Sigmoid colon (tissue), 7 donors: ENCODE results near the gene PHLPP1. TPM values are rescaled to one million over a fixed set of nuclear protein-coding genes. Genes with fewer than 3 reads are reported as not detected.

ENCODE experiments used
- DNase-seq: peaks from one replicate; pipeline ENCODE4 v3.0.0-alpha.2; 2019
- H3K27ac ChIP-seq, 4 donors: fragments of 200-600 bp; sonication (generic); one replicate each; pipeline ENCODE4 v1.5.1; 2016 to 2019; ENCODE audit warnings: mild to moderate bottlenecking in 1 of 4
- H3K27me3 ChIP-seq, 3 donors: fragments of 200-600 bp; sonication (generic); one replicate each; pipeline ENCODE4 v1.5.1; 2019; ENCODE audit warnings: mild to moderate bottlenecking in 1 of 3
- H3K36me3 ChIP-seq, 4 donors: fragments of 200-600 bp; sonication (generic); one replicate each; pipeline ENCODE4 v1.5.1; 2016 to 2019
- H3K4me1 ChIP-seq, 4 donors: fragments of 200-600 bp; sonication (generic); one replicate each; pipeline ENCODE4 v1.5.1; 2017 to 2019
- H3K4me3 ChIP-seq, 4 donors: fragments of 200-600 bp; sonication (generic); one replicate each; pipeline ENCODE4 v1.5.1; 2017 to 2019; ENCODE audit warnings: mild to moderate bottlenecking in 2 of 4, moderate library complexity in 1 of 4
- H3K9me3 ChIP-seq, 4 donors: fragments of 200-600 bp in 3 of 4; sonication (generic) in 3 of 4; one replicate each; pipeline versions ENCODE4 v1.5.1 to v1.6.1; 2013 to 2019
- EP300 ChIP-seq, 4 donors: sonication (generic); formaldehyde crosslinking; IDR thresholded peaks; one replicate each; pipeline ENCODE4 v1.6.1; 2017; ENCODE audit warnings: antibody characterized with exemption in 4 of 4
- POLR2A ChIP-seq, 2 donors: fragments of 450-650 bp; IDR thresholded peaks; one replicate each; pipeline ENCODE4 v1.6.1; 2016; ENCODE audit warnings: antibody characterized with exemption in 2 of 2, mild to moderate bottlenecking in 2 of 2, moderate library complexity in 2 of 2
- POLR2AphosphoS5 ChIP-seq, 4 donors: sonication (generic); formaldehyde crosslinking; IDR thresholded peaks; one replicate each; pipeline ENCODE4 v1.6.1; 2017; ENCODE audit warnings: antibody characterized with exemption in 4 of 4
- WGBS, 2 donors: extraction: QIAGEN DNeasy Blood & Tissue Kit; methylation state at CpG; one replicate each; pipeline ENCODE4 v1.1.7; 2013; 5-methylcytosine and 5-hydroxymethylcytosine counted together
- intact Hi-C: fragments of 100-400 bp; cut with DNase I; formaldehyde crosslinking; loops from one replicate; pipeline ENCODE4 v1.15.1; 2023
- polyA plus RNA-seq, 3 donors: library from polyadenylated mRNA; stranded (reverse); fragments of 200-250 nt; gene quantifications; one replicate each; pipeline ENCODE4 v1.2.3, GENCODE V29; 2013
- total RNA-seq, 4 donors: library from RNA; depleted of rRNA; stranded (reverse); fragments of >200 nt; gene quantifications; one replicate each; pipeline ENCODE4 v1.1.0, GENCODE V29; 2016
- TF ChIP-seq, protein P1 (sequence below), 4 experiments: fragments of 450-650 bp in 3 of 4; fragments of 200-600 bp in 1 of 4; IDR thresholded peaks; one replicate each; pipeline ENCODE4 v1.5.1; 2016 to 2019; ENCODE audit warnings: antibody characterized with exemption in 4 of 4, mild to moderate bottlenecking in 3 of 4, moderate library complexity in 2 of 4
- donor health status: healthy with polysubstance abuse.
- donor health status: Bipolar disorder and iron deficiency.
- donor health status: healthy.

Gene PHLPP1
- total and polyA plus RNA-seq, 7 donors = 4.2 to 18.6 (median 7.1) TPM

DNA sequence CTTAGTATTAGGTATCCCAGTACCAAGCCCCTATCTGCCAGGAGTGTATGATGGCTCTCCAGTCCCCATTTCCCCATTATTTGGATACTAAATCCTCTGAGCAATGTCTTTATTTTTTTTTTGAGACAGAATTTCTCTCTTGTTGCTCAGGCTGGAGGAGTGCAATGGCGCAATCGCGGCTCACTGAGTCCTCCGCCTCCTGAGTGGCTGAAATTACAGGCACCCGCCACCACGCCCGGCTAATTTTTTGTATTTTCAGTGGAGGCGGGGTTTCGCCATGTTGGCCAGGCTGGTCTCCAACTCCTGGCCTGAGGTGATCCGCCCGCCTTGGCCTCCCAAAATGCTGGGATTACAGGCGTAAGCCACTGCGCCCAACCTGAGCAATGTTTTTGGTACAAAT is 3.6 kb upstream of the PHLPP1 start:
- DNase-seq = no peak
- H3K4me1 ChIP-seq = peaks cover 0 to 12% (median 9%) of the 10 kb centered on the region in 4 donors
- H3K27ac ChIP-seq = no peak overlapping the region
- intact Hi-C loops = loop anchor here (5.0 to 10.0 kb wide), 4 partner anchors 124 to 1253 kb away; partner anchors contain the start of gene VPS4B
- no peak overlapping the region for H3K4me3 ChIP-seq
- H3K36me3 ChIP-seq = no peaks in the 10 kb centered on the region
- H3K9me3 ChIP-seq = no peaks in the 10 kb centered on the region
- WGBS, 2 donors = 96 to 97% methylated on average over 13 of the region's 13 CpGs
- no peaks in the 10 kb centered on the region for H3K27me3 ChIP-seq
- TF ChIP-seq EP300 (IDR thresholded peaks at IDR 0.05) = no peak
- no peak for TF ChIP-seq POLR2A (IDR thresholded peaks at IDR 0.05)
- no peak for TF ChIP-seq POLR2AphosphoS5 (IDR thresholded peaks at IDR 0.05)
- TF ChIP-seq, protein P1, sequence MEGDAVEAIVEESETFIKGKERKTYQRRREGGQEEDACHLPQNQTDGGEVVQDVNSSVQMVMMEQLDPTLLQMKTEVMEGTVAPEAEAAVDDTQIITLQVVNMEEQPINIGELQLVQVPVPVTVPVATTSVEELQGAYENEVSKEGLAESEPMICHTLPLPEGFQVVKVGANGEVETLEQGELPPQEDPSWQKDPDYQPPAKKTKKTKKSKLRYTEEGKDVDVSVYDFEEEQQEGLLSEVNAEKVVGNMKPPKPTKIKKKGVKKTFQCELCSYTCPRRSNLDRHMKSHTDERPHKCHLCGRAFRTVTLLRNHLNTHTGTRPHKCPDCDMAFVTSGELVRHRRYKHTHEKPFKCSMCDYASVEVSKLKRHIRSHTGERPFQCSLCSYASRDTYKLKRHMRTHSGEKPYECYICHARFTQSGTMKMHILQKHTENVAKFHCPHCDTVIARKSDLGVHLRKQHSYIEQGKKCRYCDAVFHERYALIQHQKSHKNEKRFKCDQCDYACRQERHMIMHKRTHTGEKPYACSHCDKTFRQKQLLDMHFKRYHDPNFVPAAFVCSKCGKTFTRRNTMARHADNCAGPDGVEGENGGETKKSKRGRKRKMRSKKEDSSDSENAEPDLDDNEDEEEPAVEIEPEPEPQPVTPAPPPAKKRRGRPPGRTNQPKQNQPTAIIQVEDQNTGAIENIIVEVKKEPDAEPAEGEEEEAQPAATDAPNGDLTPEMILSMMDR (IDR thresholded peaks at IDR 0.05) = no peak

- no peaks in the 10 kb centered on the region for H3K36me3 ChIP-seq
- no peaks in the 10 kb centered on the region for H3K9me3 ChIP-seq
- no peak for DNase-seq
- H3K4me3 ChIP-seq = no peak overlapping the region
- no peaks in the 10 kb centered on the region for H3K27me3 ChIP-seq
- intact Hi-C loops = loop anchor here (1.0 to 10.0 kb wide), 7 partner anchors 126 to 1251 kb away; partner anchors contain the start of gene VPS4B
- H3K27ac ChIP-seq = no peak overlapping the region
- peaks cover 0 to 26% (median 22%) of the 10 kb centered on the region in 4 donors for H3K4me1 ChIP-seq
- TF ChIP-seq POLR2AphosphoS5 (IDR thresholded peaks at IDR 0.05) (no peak), POLR2A (IDR thresholded peaks at IDR 0.05) (no peak), EP300 (IDR thresholded peaks at IDR 0.05) (no peak)
- TF ChIP-seq, protein P1 (IDR thresholded peaks at IDR 0.05) = no peak
- WGBS, 2 donors = 92 to 93% methylated on average over 17 of the region's 17 CpGs
Measured at GRCh38 chr18:62713651-62714247, 1.6 kb upstream of the PHLPP1 start.

- H3K4me1 ChIP-seq = peaks cover 0 to 37% (median 32%) of the 10 kb centered on the region in 4 donors
- H3K9me3 ChIP-seq = no peaks in the 10 kb centered on the region
- H3K27me3 ChIP-seq = no peaks in the 10 kb centered on the region
- H3K27ac ChIP-seq = peak overlapping the region; percentile 92 to 98 (median 95)
- peak; percentile 100 for DNase-seq
- WGBS, 2 donors = 1 to 3% methylated on average over 50 of the region's 50 CpGs
- peak overlapping the region in 3 of 4 donors; percentile 72 to 88 (median 81) for H3K4me3 ChIP-seq
- intact Hi-C loops = loop anchor here (1.0 to 10.0 kb wide), 8 partner anchors 128 to 1250 kb away; partner anchors contain the start of genes PIGN, RELCH and VPS4B
- no peaks in the 10 kb centered on the region for H3K36me3 ChIP-seq
- TF ChIP-seq EP300 (IDR thresholded peaks at IDR 0.05) (peak; percentile 17 to 71 (median 51)), POLR2A (IDR thresholded peaks at IDR 0.05) (no peak), POLR2AphosphoS5 (IDR thresholded peaks at IDR 0.05) (peak in 2 of 4 donors; percentile 86 to 90)
- TF ChIP-seq, protein P1 (IDR thresholded peaks at IDR 0.05) = peak; percentile 65 to 78 (median 70)
Measured at GRCh38 chr18:62714671-62715435, 488 bp upstream of the PHLPP1 start.

DNA sequence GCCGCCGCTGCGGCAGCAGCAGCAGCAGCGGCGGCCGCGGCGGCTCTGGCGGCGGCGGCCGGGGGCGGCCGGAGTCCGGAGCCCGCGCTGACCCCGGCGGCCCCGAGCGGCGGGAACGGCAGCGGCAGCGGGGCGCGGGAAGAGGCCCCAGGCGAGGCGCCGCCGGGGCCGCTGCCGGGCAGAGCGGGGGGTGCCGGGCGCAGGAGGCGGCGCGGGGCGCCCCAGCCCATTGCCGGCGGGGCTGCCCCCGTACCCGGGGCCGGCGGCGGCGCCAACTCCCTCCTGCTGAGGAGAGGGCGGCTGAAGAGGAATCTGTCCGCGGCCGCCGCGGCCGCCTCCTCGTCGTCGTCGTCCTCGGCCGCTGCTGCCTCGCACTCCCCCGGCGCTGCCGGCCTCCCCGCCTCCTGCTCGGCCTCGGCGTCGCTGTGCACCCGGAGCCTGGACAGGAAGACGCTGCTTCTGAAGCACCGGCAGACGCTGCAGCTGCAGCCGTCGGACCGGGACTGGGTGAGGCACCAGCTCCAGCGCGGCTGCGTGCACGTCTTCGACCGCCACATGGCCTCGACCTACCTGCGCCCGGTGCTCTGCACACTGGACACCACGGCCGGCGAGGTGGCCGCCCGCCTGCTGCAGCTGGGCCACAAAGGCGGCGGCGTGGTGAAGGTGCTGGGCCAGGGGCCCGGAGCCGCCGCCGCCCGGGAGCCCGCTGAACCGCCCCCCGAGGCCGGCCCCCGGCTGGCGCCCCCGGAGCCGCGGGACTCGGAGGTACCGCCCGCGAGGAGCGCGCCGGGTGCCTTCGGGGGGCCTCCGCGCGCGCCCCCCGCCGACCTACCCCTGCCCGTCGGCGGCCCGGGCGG is 646 bp downstream of the PHLPP1 start:
- TF ChIP-seq EP300 (IDR thresholded peaks at IDR 0.05) (no peak), POLR2AphosphoS5 (IDR thresholded peaks at IDR 0.05) (peak in 1 of 4 donors; percentile 46), POLR2A (IDR thresholded peaks at IDR 0.05) (no peak)
- TF ChIP-seq, protein P1 (IDR thresholded peaks at IDR 0.05) = no peak
- Histone ChIP-seq H3K4me3 (peak overlapping the region; percentile 65 to 88 (median 76)), H3K4me1 (peaks cover 0 to 32% (median 29%) of the 10 kb centered on the region in 4 donors), H3K36me3 (no peaks in the 10 kb centered on the region), H3K9me3 (no peaks in the 10 kb centered on the region), H3K27ac (peak overlapping the region; percentile 92 to 98 (median 95)), H3K27me3 (no peaks in the 10 kb centered on the region)
- 0 to 1% methylated on average over 127 of the region's 127 CpGs for WGBS, 2 donors
- intact Hi-C loops = loop anchor here (1.0 to 10.0 kb wide), 6 partner anchors 191 to 1249 kb away; partner anchors contain the start of genes PIGN, RELCH and VPS4B
- DNase-seq = peak; percentile 80
